GM10266 (cell line): Measurements from ENCODE around the gene SLC6A13.

ENCODE experiments used
- DNase-seq: peaks from one replicate; pipeline ENCODE4 v3.0.0; 2012; ENCODE audit errors: extremely low spot score
- CTCF ChIP-seq: IDR thresholded peaks from 2 replicates; pipeline ENCODE4 v1.5.1; 2012; ENCODE audit warnings: mild to moderate bottlenecking, low read depth; ENCODE audit not compliant: control insufficient read depth, insufficient read depth; ENCODE audit errors: missing control alignments

Gene SLC6A13

GRCh38 chr12:253116-253831 lies 9.4 kb downstream of the SLC6A13 start:
- no peak for TF ChIP-seq CTCF
- no peak for DNase-seq

GRCh38 chr12:252636-253035 lies 10.0 kb downstream of the SLC6A13 start:
- no peak for TF ChIP-seq CTCF
- no peak for DNase-seq

GRCh38 chr12:247271-247670 lies 15.4 kb downstream of the SLC6A13 start:
- no peak for DNase-seq
- TF ChIP-seq CTCF: no peak

- DNase-seq: no peak
- no peak for TF ChIP-seq CTCF
These were observed 19.3 kb downstream of the SLC6A13 start for GRCh38 chr12:243381-243780.

GRCh38 chr12:242496-242895 lies 20.1 kb downstream of the SLC6A13 start:
- no peak for TF ChIP-seq CTCF
- DNase-seq: no peak

GRCh38 chr12:241266-241665 lies 21.4 kb downstream of the SLC6A13 start:
- TF ChIP-seq CTCF: no peak
- no peak for DNase-seq

GRCh38 chr12:240566-240965 lies 22.1 kb downstream of the SLC6A13 start:
- DNase-seq: no peak
- TF ChIP-seq CTCF: no peak
